ENCODE measurements around the gene SPEF2. TPM values are rescaled to one million over a fixed set of nuclear protein-coding genes. Genes with fewer than 3 reads are reported as not detected.

Gene SPEF2
- total RNA-seq, 3 donors from 2014 or later, result 3.7 to 6.9 (median 4.2) TPM

GRCh38 chr5:35790457-35790822, 172.8 kb downstream of the SPEF2 start:
- TF ChIP-seq CTCF (IDR thresholded peaks at IDR 0.05), result no peak
- ATAC-seq (no peak), DNase-seq (no peak)
- intact Hi-C loops (cut with DNase I, micrococcal nuclease), result no loop called here
- no peaks in the 10 kb centered on the region for H3K36me3 ChIP-seq (ENCODE audit: low read depth)
- H3K9me3 ChIP-seq, result no peaks in the 10 kb centered on the region
- no peak overlapping the region for H3K4me3 ChIP-seq
- no peaks in the 10 kb centered on the region for H3K4me1 ChIP-seq (ENCODE audit: low read depth)

- no peak for TF ChIP-seq CTCF (IDR thresholded peaks at IDR 0.05)
- DNase-seq (no peak), ATAC-seq (no peak)
- no peak overlapping the region for H3K4me3 ChIP-seq
- peaks cover 2% of the 10 kb centered on the region for H3K4me1 ChIP-seq (ENCODE audit: low read depth)
- H3K36me3 ChIP-seq (ENCODE audit: low read depth), result no peaks in the 10 kb centered on the region
- intact Hi-C loops (cut with DNase I, micrococcal nuclease), result no loop called here
- H3K9me3 ChIP-seq, result no peaks in the 10 kb centered on the region
These were observed 176.6 kb downstream of the SPEF2 start for GRCh38 chr5:35794328-35794619.

- Histone ChIP-seq H3K4me1 (ENCODE audit: low read depth) (peaks cover 2% of the 10 kb centered on the region), H3K36me3 (ENCODE audit: low read depth) (no peaks in the 10 kb centered on the region), H3K4me3 (no peak overlapping the region), H3K9me3 (no peaks in the 10 kb centered on the region)
- no peak for ATAC-seq
- intact Hi-C loops (cut with DNase I, micrococcal nuclease), result no loop called here
- no peak for DNase-seq
- no peak for TF ChIP-seq CTCF (IDR thresholded peaks at IDR 0.05)
These were observed 177.2 kb downstream of the SPEF2 start for GRCh38 chr5:35794684-35795375.

GRCh38 chr5:35799181-35799580, 181.5 kb downstream of the SPEF2 start:
- Histone ChIP-seq H3K36me3 (ENCODE audit: low read depth) (no peaks in the 10 kb centered on the region), H3K4me3 (no peak overlapping the region), H3K4me1 (ENCODE audit: low read depth) (peaks cover 2% of the 10 kb centered on the region), H3K9me3 (no peaks in the 10 kb centered on the region)
- ATAC-seq (no peak), DNase-seq (no peak)
- no peak for TF ChIP-seq CTCF (IDR thresholded peaks at IDR 0.05)
- intact Hi-C loops (cut with DNase I, micrococcal nuclease), result no loop called here

GRCh38 chr5:35799753-35800152, 182.1 kb downstream of the SPEF2 start:
- no peaks in the 10 kb centered on the region for H3K9me3 ChIP-seq
- peaks cover 2% of the 10 kb centered on the region for H3K4me1 ChIP-seq (ENCODE audit: low read depth)
- no peak for DNase-seq
- no peak overlapping the region for H3K4me3 ChIP-seq
- no peaks in the 10 kb centered on the region for H3K36me3 ChIP-seq (ENCODE audit: low read depth)
- TF ChIP-seq CTCF (IDR thresholded peaks at IDR 0.05), result no peak
- intact Hi-C loops (cut with DNase I, micrococcal nuclease), result no loop called here
- no peak for ATAC-seq

- intact Hi-C loops (cut with DNase I, micrococcal nuclease), result no loop called here
- DNase-seq, result peak in 2 of 3 donors; percentile 26 to 48
- peak; percentile 73 for ATAC-seq
- Histone ChIP-seq H3K4me3 (no peak overlapping the region), H3K9me3 (no peaks in the 10 kb centered on the region), H3K36me3 (ENCODE audit: low read depth) (no peaks in the 10 kb centered on the region), H3K4me1 (ENCODE audit: low read depth) (no peaks in the 10 kb centered on the region)
- no peak for TF ChIP-seq CTCF (IDR thresholded peaks at IDR 0.05)
These were observed 185.6 kb downstream of the SPEF2 start for GRCh38 chr5:35803191-35803651.
